ENCODE results near the gene PITPNB.

Gene PITPNB

GRCh38 chr22:27840436-27840835 is 78.6 kb downstream of the PITPNB start:
- intact Hi-C loops (cut with DNase I) = no loop called here
- DNase-seq = peak in 1 of 10 donors; percentile 39

GRCh38 chr22:27839057-27839660 is 79.9 kb downstream of the PITPNB start:
- intact Hi-C loops (cut with DNase I) = no loop called here
- peak in 1 of 10 donors; percentile 19 for DNase-seq

- intact Hi-C loops (cut with DNase I) = no loop called here
- peak in 1 of 10 donors; percentile 41 for DNase-seq
Measured at GRCh38 chr22:27836181-27836580, 82.9 kb downstream of the PITPNB start.

- DNase-seq = no peak
- intact Hi-C loops (cut with DNase I) = no loop called here
Measured at GRCh38 chr22:27835446-27835845, 83.6 kb downstream of the PITPNB start.

GRCh38 chr22:27834364-27835185 is 84.5 kb downstream of the PITPNB start:
- intact Hi-C loops (cut with DNase I) = no loop called here

GRCh38 chr22:27833803-27834202 is 85.3 kb downstream of the PITPNB start:
- intact Hi-C loops (cut with DNase I) = no loop called here
- DNase-seq = peak in 1 of 10 donors; percentile 20

More at GRCh38 chr22:27834364-27835185, 84.5 kb downstream of the PITPNB start:
- peak in 1 of 10 donors; percentile 53 for DNase-seq

GRCh38 chr22:27832606-27833005 is 86.5 kb downstream of the PITPNB start:
- peak in 1 of 10 donors; percentile 69 for DNase-seq
- intact Hi-C loops (cut with DNase I) = no loop called here

GRCh38 chr22:27829620-27830019 is 89.4 kb downstream of the PITPNB start:
- DNase-seq = no peak
- intact Hi-C loops (cut with DNase I) = no loop called here

GRCh38 chr22:27827604-27828587 is 91.2 kb downstream of the PITPNB start:
- DNase-seq = peak in 1 of 10 donors; percentile 5
- intact Hi-C loops (cut with DNase I) = no loop called here

GRCh38 chr22:27825174-27825573 is 93.9 kb downstream of the PITPNB start:
- peak in 1 of 10 donors; percentile 13 for DNase-seq
- intact Hi-C loops (cut with DNase I) = no loop called here

- intact Hi-C loops (cut with DNase I) = no loop called here
- no peak for DNase-seq
Measured at GRCh38 chr22:27823221-27823620, 95.8 kb downstream of the PITPNB start.

GRCh38 chr22:27820896-27821866 is 97.9 kb downstream of the PITPNB start:
- intact Hi-C loops (cut with DNase I) = no loop called here
- peak in 1 of 10 donors; percentile 81 for DNase-seq

- intact Hi-C loops (cut with DNase I) = no loop called here
- DNase-seq = no peak
Measured at GRCh38 chr22:27816552-27816951, 102.5 kb downstream of the PITPNB start.

- no peak for DNase-seq
- intact Hi-C loops (cut with DNase I) = no loop called here
Measured at GRCh38 chr22:27815826-27816530, 103.1 kb downstream of the PITPNB start.

GRCh38 chr22:27814993-27815392 is 104.1 kb downstream of the PITPNB start:
- DNase-seq = peak in 1 of 10 donors; percentile 64
- intact Hi-C loops (cut with DNase I) = no loop called here

GRCh38 chr22:27811778-27812177 is 107.3 kb downstream of the PITPNB start:
- intact Hi-C loops (cut with DNase I) = no loop called here

GRCh38 chr22:27810609-27811151 is 108.4 kb downstream of the PITPNB start:
- intact Hi-C loops (cut with DNase I) = no loop called here
- DNase-seq = no peak

More at GRCh38 chr22:27811778-27812177, 107.3 kb downstream of the PITPNB start:
- no peak for DNase-seq
